NOMO-1 (cell line): Measurements from ENCODE around the gene DCAF15.
"Not testable (repeated sequence)": the region's sequence is repeated elsewhere in the genome, so short reads cannot be mapped to it uniquely, and the experiment has no call there.

Experiments
- DNase-seq, 2 experiments: peaks; one replicate each; lab custom pipeline; 2025; ENCODE audit not compliant: unreplicated experiment in 2 of 2; lab: John Stamatoyannopoulos, UW

The DCAF15 gene

DNA sequence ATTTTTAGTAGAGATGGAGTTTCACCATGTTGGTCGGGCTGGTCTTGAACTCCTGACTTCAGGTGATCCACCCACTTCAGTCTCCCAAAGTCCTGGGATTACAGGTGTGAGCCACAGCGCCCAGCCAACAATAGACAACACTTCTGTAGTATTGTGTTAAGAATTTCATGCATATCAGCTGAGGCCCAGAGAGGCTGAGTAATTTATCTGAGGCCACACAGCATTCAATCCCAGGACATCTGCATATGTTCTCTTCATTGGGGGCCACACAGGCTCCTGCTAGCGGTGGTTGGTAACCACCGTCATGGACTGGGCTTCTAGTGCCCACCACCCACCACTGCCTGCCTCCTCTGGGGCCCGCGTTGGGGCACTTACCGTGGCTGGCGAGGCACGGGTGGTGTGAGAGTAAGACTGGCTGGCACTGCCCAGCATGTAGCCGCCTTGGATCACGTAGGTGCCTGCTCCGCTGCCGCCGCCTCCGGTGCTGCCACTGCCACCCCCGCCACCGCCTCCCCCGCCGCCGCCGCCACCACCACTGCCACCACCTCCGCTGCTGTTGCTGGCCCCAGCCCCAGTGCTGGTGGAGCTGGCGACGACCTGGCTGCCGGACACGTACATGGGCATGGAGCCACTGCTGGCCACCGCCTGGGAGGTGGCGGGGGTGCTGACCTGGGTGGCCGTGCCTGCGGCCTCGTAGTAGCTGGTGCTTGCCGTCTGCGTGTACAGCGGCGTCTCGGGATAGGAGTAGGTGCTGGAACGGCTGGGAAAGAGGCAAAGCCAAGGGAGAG is 20.3 kb downstream of the DCAF15 start:
- DNase-seq, result no peak

GRCh38 chr19:13973479-13973878 is 21.2 kb downstream of the DCAF15 start:
- not testable (repeated sequence) for DNase-seq

DNA sequence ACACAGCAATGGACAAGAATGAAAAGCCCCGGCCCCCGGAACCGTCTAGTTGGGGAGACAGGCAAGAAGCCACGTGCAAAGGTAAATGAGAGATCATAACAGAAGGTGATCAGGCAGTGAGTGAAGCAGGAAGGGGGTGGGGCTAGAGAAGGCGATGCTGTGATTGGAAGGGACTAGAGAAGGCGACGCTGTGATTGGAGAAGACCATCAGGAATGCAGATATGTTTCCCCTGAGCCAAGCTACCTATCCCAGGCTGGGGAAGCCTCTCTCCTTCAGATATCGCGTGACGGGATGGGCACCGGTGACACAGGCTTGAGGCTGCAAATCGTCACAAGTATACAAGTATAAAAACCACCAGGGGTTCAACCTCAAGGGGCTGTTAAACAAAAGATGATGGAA is 21.8 kb downstream of the DCAF15 start:
- DNase-seq, result no peak

GRCh38 chr19:13975870-13976269 is 23.6 kb downstream of the DCAF15 start:
- no peak for DNase-seq

GRCh38 chr19:13976446-13976845 is 24.1 kb downstream of the DCAF15 start:
- DNase-seq, result no peak

DNA sequence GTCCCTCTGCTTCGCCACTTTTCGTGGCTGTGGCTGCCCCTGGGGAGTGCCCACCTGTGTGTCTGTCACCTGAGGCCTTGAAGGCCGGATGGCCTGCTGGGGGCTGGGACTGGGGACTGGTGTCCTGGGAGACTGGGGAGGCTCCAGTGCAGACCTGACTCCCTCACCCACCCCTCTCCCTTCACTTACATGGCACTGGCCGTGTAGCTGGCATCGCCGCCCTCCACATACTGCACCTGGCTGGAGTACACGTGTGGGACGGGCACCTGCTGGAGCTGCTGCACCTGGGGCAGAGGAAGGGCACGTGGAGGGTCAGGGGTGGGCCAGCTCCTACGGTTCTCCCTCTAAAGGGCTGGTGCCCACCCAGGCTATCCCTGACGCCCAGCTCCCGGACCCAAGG is 25.5 kb downstream of the DCAF15 start:
- no peak for DNase-seq

- no peak for DNase-seq
Observed at GRCh38 chr19:13978351-13979243, 26.3 kb downstream of the DCAF15 start.

- no peak for DNase-seq
Observed at GRCh38 chr19:13979244-13979615, 26.9 kb downstream of the DCAF15 start.

DNA sequence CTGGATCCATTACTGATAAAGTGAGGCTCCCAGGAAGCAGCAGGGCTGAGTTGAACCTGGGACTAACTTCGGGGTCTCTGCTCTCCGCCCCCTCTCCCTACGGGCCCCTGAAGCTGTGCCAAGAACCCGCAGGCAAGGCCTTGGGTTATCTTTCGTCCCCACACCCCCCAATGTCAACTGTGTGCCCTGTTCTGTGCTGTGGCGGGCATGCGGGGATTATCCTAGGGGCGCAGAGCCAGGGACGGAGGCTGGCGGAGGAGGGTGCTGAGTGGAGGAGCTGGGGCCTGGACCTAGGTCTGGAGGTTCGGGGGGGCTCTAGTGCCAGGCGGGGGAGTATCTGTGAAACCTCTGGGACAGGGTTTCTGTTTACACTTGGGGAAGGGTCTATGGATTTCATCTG is 27.4 kb downstream of the DCAF15 start:
- DNase-seq, result no peak

GRCh38 chr19:13980340-13980739 is 28.0 kb downstream of the DCAF15 start:
- DNase-seq, result no peak

GRCh38 chr19:13981021-13981420 is 28.7 kb downstream of the DCAF15 start:
- DNase-seq, result no peak

DNA sequence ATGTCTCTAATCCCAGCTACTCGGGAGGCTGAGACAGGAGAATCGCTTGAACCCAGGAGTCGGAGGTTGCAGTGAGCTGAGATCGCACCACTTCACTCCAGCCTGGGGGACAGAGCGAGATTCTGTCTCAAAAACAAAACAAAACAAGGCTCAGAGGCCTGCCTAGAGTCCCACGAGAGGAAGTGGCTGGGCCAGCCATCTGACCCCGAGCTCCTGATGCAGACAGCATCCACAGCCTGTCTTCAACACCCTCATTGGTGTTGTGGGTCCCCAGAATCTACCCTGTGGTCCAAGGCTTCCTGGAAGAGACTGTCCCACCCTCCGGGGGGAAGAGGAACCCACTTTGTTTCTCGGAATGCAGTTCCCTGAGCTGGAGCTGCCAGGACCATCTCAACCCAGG is 29.2 kb downstream of the DCAF15 start:
- DNase-seq, result no peak

DNA sequence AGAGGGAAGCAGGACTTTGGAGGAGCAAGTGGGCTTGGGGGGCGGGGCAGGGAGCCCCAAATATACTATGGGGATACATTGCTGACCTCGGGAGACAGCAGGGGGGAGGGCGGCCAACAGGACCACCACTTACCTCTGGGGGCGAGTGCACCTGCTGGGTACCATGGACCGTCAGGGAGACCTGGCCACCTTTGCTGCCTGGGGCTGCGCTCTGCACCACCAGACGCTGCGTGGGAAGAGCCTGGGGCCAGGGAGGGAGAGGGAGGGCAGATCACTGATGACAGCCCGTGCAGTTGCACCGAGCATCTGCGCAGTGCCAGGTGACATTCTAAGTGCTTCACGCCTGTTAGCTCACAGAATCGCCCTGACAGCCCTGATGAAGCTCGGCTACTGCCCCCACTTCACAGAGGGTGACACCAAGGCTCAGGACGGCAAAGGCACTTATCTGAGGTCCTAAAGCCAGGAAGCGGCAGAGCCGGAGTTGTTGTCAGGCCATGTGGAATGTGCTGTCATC is 29.7 kb downstream of the DCAF15 start:
- DNase-seq, result no peak

GRCh38 chr19:13982773-13983172 is 30.5 kb downstream of the DCAF15 start:
- no peak for DNase-seq

- DNase-seq, result no peak
Observed at GRCh38 chr19:13983213-13983889, 31.0 kb downstream of the DCAF15 start.

DNA sequence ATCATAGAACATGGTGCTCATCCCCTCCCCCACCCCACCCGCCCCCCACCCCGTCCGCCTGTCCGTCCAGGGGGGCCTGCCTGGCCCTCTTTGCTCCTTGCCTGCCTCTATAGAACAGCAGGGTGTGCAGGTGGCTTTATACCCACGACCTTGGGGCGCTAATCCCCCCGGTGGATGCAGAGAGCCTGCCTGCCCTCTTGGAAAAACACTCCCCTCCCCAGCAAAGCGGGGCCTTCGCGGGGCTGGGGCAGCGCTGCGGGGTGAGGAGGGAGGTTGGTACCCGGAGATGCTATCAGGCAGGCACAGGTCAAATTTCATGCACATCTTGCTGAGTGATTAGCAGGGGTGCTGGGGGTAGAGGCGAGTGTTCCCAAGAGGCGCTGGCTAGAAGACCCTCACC is 31.9 kb downstream of the DCAF15 start:
- no peak for DNase-seq

- DNase-seq, result peak; percentile 53 to 66
Observed at GRCh38 chr19:13984875-13985741, 32.8 kb downstream of the DCAF15 start.

DNA sequence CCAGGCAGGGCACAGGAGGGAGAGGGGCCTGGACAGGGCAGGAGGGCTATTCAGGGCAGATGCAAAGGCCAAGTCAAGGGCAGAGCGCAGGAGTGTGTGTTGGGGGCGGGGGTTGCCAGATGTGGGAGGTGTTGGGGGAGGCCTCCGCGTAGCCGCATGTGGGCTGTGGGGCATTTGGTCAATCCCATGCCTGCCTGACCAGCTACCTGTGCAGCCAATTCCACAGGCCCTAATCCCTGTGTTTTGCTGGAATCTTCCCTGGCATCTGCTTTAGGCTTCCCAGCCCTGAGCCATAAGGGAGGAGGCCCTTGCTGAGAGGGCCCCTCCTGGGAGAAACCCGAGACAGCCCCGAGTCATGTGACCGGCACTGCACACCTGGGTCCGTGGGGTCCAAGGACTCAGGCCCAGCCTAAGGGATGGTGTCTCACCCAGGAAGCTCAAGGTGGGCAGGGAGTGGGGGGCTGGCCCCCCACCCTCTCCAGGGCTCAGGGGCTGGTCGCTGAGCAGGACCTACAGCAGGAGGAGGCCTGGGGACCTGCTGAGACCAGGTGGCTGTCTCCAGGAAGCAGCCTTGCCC is 33.5 kb downstream of the DCAF15 start:
- no peak for DNase-seq

DNA sequence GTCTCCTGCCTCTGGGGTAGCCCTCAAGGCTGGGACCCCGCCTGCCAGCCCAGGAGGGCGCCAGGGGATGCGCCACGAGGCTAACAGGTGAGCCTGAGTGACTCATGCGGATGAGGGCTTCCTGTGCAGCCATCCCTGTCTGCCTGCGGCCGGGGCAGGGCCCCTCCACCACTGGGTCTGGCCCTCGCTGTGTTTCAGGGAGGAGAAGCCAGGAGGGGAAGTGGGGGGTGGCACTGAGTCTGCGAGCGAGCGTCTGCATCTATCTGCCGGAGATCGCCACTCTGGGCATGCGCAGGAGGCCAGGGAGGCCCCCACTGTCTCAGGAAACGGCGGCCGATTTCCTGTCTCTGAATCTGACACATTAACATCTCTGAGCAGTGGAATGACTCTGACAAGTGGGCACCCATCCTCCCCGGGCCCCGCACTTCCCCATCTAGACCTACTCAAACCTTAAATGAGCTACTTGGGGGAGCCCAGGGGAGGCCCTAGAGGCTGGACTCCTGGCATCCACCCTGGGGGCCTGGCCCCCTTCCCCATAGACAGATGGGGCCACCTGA is 34.1 kb downstream of the DCAF15 start:
- DNase-seq, result peak; percentile 95 to 98
